Effector memory CD4-positive, alpha-beta T cell (primary cell): ENCODE measurements around the gene ANKRD13B.
"Not testable (repeated sequence)": the region's sequence is repeated elsewhere in the genome, so short reads cannot be mapped to it uniquely, and the experiment has no call there.

Source experiments
- DNase-seq, 3 donors: peaks; one replicate each; pipeline ENCODE4 v3.0.0-alpha.2; 2020
- H3K27ac ChIP-seq: 2 replicates; pipeline ENCODE4 v1.7.0; 2013; ENCODE audit warnings: mild to moderate bottlenecking, low read length, moderate library complexity; ENCODE audit not compliant: insufficient read depth, poor library complexity, severe bottlenecking
- H3K27me3 ChIP-seq: replicated peaks from 2 replicates; pipeline ENCODE4 v1.7.0; 2013; ENCODE audit warnings: mild to moderate bottlenecking, low read length; ENCODE audit not compliant: insufficient read depth, control insufficient read depth, poor library complexity, severe bottlenecking
- H3K36me3 ChIP-seq: 2 replicates; pipeline ENCODE4 v1.7.0; 2013; ENCODE audit warnings: mild to moderate bottlenecking, low read length, moderate library complexity; ENCODE audit not compliant: control insufficient read depth, insufficient read depth
- H3K4me1 ChIP-seq: 2 replicates; pipeline ENCODE4 v1.7.0; 2013; ENCODE audit warnings: low read length, mild to moderate bottlenecking; ENCODE audit not compliant: control insufficient read depth, insufficient read depth, poor library complexity, severe bottlenecking
- H3K4me3 ChIP-seq: 2 replicates; pipeline ENCODE4 v1.7.0; 2013; ENCODE audit warnings: low read length, low read depth, mild to moderate bottlenecking; ENCODE audit not compliant: insufficient read depth, poor library complexity, severe bottlenecking
- H3K9me3 ChIP-seq: 2 replicates; pipeline ENCODE4 v1.7.0; 2013; ENCODE audit warnings: mild to moderate bottlenecking, low read length, moderate library complexity; ENCODE audit not compliant: control insufficient read depth
- total RNA-seq, 3 donors: gene quantifications; one replicate each; lab custom pipeline; 2026; lab: John Stamatoyannopoulos, UW

The ANKRD13B gene
- total RNA-seq = 4.3 to 4.9 (median 4.8) reads per million in 3 donors

GRCh38 chr17:29592850-29593551 is at the start of gene ANKRD13B:
Gene ANKRD13B, plus strand, starts transcription at chr17:29593132. Its CDS starts 490 bp downstream, at chr17:29593622.
- no peaks in the 10 kb centered on the region for H3K9me3 ChIP-seq
- H3K4me3 ChIP-seq = peak within 1 kb of the TSS; percentile 76
- no peaks in the 10 kb centered on the region for H3K36me3 ChIP-seq
- no peak for DNase-seq
- H3K27ac ChIP-seq = no peak within 1 kb of the TSS
- peaks cover 42% of the 10 kb centered on the region for H3K4me1 ChIP-seq
- no peaks in the 10 kb centered on the region for H3K27me3 ChIP-seq

DNA sequence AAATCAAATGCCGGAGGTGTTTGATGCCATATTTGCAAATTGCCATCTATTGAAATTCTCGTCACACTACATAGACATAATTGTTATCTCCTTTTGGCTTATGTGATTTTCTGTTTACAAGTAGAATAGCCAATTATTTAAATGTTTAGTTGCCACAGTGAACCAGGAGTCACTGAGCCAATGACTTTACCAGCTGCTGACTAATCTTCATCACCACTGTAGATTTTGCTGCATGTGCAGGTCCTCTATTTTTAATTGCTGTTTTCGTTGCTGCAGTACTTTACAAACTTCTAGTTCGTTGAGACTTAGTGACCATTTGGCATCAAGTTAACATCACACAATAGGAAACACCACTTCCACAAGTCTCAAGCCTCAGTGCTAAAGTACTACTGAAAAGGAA is 48.9 kb upstream of the ANKRD13B start:
- no peak overlapping the region for H3K4me3 ChIP-seq

DNA sequence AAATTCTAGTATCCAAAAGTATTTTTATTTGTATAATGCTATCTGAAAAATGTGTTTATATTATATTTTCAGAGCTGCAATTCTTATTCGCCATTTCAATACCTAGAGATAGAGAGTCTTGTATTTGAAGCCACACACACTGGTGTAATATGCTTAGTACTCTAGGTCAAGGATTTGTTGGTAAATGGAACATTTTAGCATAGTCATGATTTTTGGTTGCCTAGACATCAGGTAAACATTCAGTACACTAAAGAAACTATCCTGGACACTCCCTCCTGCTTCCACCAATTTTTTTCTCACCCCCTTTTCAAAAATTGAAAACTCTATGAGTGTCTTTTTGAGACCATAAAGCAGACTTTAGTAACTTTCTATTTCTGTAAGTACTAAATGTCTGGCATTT is 46.8 kb upstream of the ANKRD13B start:
- Histone ChIP-seq H3K4me1 (no peaks in the 10 kb centered on the region), H3K4me3 (no peak overlapping the region), H3K9me3 (no peaks in the 10 kb centered on the region), H3K36me3 (peaks cover 21% of the 10 kb centered on the region), H3K27me3 (no peaks in the 10 kb centered on the region), H3K27ac (no peak overlapping the region)
- no peak for DNase-seq

More for the DNA sequence above, 48.9 kb upstream of the ANKRD13B start:
- Histone ChIP-seq H3K4me1 (no peaks in the 10 kb centered on the region), H3K36me3 (peaks cover 21% of the 10 kb centered on the region), H3K27ac (no peak overlapping the region), H3K9me3 (no peaks in the 10 kb centered on the region), H3K27me3 (no peaks in the 10 kb centered on the region)
- no peak for DNase-seq

- Histone ChIP-seq H3K27ac (no peak overlapping the region), H3K4me1 (no peaks in the 10 kb centered on the region), H3K4me3 (no peak overlapping the region), H3K36me3 (peaks cover 21% of the 10 kb centered on the region), H3K9me3 (no peaks in the 10 kb centered on the region), H3K27me3 (no peaks in the 10 kb centered on the region)
- DNase-seq = no peak
Measured at GRCh38 chr17:29546830-29547229, 46.1 kb upstream of the ANKRD13B start.

DNA sequence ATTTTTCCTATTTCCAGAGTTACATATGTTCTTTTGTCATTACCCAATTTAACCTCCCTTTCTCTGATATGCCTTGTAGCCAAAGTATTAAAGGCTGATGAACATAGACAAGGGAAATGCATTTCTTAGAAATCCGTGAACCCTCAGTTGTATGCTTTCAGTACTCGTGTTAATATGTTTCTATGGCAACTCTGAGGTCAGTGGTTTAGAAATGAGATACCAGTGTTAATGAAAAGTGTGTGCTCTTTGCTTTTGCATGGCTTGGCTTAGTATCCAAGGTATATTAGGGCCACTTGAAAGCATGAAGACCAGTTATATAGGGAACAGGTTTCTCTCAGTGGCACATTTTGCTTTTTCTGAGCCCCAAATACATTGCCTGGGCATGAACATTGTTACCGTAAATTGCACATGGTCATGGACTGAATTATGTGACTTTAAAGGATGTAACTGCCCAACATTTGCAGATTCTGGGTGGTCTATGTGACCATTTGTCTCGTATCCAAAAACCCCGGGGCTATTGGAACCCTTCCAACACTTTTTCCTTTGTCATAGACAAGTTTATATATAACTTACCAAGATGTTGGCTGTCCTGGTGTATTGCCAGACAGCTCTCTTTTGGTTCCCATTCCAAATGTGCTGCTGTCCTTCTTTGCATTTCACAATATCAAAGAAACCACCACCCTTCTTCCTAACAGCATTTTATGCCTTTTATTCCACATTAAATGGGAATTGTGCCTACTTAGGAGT is 43.6 kb upstream of the ANKRD13B start:
- DNase-seq = no peak

GRCh38 chr17:29555840-29556239 is 37.1 kb upstream of the ANKRD13B start:
- Histone ChIP-seq H3K27ac (no peak overlapping the region), H3K9me3 (no peaks in the 10 kb centered on the region), H3K36me3 (no peaks in the 10 kb centered on the region), H3K27me3 (no peaks in the 10 kb centered on the region), H3K4me1 (no peaks in the 10 kb centered on the region), H3K4me3 (no peak overlapping the region)
- no peak for DNase-seq

More for the DNA sequence above, 43.6 kb upstream of the ANKRD13B start:
- no peaks in the 10 kb centered on the region for H3K9me3 ChIP-seq
- H3K36me3 ChIP-seq = peaks cover 4% of the 10 kb centered on the region
- H3K4me1 ChIP-seq = no peaks in the 10 kb centered on the region
- H3K27ac ChIP-seq = no peak overlapping the region
- H3K4me3 ChIP-seq = no peak overlapping the region
- no peaks in the 10 kb centered on the region for H3K27me3 ChIP-seq

- Histone ChIP-seq H3K36me3 (no peaks in the 10 kb centered on the region), H3K9me3 (no peaks in the 10 kb centered on the region), H3K4me3 (no peak overlapping the region), H3K27me3 (no peaks in the 10 kb centered on the region), H3K4me1 (no peaks in the 10 kb centered on the region), H3K27ac (no peak overlapping the region)
- no peak for DNase-seq
Measured at GRCh38 chr17:29557085-29557738, 35.7 kb upstream of the ANKRD13B start.

DNA sequence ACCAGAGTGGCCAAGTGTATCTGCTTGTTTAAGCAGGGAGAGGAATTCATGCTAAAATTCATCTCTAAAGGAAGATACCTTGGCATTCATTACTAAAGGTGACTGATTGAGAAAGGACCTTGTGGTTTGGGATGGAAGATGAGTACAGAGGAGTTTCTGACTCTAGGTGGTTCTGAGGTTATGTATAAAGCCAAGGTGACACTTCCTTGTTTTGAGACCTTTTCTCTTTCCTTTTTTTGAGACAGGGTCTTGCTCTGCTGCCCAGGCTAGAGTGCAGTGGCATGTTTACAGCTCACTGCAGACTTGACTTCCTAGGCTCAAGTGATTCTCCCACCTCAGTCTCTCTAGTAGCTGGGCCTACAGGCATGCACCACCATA is 35.2 kb upstream of the ANKRD13B start:
- H3K4me1 ChIP-seq = no peaks in the 10 kb centered on the region
- no peaks in the 10 kb centered on the region for H3K27me3 ChIP-seq
- H3K4me3 ChIP-seq = no peak overlapping the region
- no peaks in the 10 kb centered on the region for H3K9me3 ChIP-seq
- H3K36me3 ChIP-seq = no peaks in the 10 kb centered on the region
- H3K27ac ChIP-seq = no peak overlapping the region
- no peak for DNase-seq

DNA sequence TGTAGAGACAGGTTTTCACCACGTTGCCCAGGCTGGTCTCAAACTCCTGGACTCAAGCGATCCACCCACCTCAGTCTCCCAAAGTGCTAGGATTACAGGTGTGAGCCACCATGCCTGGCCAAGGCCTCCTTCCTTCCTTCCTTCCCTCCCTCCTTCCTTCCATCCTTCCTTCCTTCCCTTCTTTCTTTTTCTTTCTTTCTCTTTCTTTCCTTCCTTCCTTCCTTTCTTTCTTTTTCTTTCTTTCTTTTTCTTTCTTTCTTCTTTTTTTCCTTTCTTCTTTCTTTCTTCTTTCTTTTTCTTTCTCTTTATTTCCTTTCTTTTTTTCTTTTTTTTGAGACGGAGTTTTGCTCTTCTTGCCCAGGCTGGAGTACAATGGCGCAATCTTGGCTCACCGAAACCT is 34.8 kb upstream of the ANKRD13B start:
- not testable (repeated sequence) for H3K4me1 ChIP-seq, H3K27ac ChIP-seq, DNase-seq, H3K9me3 ChIP-seq, H3K36me3 ChIP-seq, H3K4me3 ChIP-seq, H3K27me3 ChIP-seq

GRCh38 chr17:29559640-29560039 is 33.3 kb upstream of the ANKRD13B start:
- Histone ChIP-seq H3K9me3 (no peaks in the 10 kb centered on the region), H3K27me3 (no peaks in the 10 kb centered on the region), H3K4me3 (no peak overlapping the region), H3K27ac (no peak overlapping the region), H3K36me3 (no peaks in the 10 kb centered on the region), H3K4me1 (peaks cover 9% of the 10 kb centered on the region)
- no peak for DNase-seq
